HepG2 (cell line): ENCODE results near the gene CACNA1F. TPM values are rescaled to one million over a fixed set of nuclear protein-coding genes. Genes with fewer than 3 reads are reported as not detected.

Source experiments
- ATAC-seq: fragments of 200-7000 bp; cut with Tn5 transposase; 3 replicates; pipeline ENCODE4 v1.9.1; 2020; ENCODE audit warnings: mild to moderate bottlenecking, moderate library complexity
- BruUV-seq: library from RNA; stranded (reverse); fragments of 400-500 nt; replicated peaks from 2 replicates; lab custom pipeline; 2021; lab: Mats Ljungman, UMichigan
- CTCF ChIA-PET: fragments of 300-600 bp; formaldehyde crosslinking; extraction: SDS; loops from one replicate; lab custom pipeline; 2021; ENCODE audit warnings: low total read pairs, inconsistent platforms, low intra/inter-chr PET ratio; lab: Yijun Ruan, JAX
- POLR2A ChIA-PET: fragments of 350-600 bp; sonication (Branson Sonifier 250); formaldehyde crosslinking; loops from one replicate; lab custom pipeline; 2020; ENCODE audit warnings: antibody characterized with exemption, inconsistent platforms; lab: Yijun Ruan, JAX
- DNase-seq: peaks from one replicate; pipeline ENCODE4 v3.0.0-alpha.2; 2015; ENCODE audit warnings: low spot score
- FAIRE-seq: peaks from 3 replicates; lab custom pipeline; 2011; peaks lifted over from hg19 to GRCh38; lab: Jason Lieb, UNC
- H2AFZ ChIP-seq: one replicate; pipeline ENCODE4 v1.6.1; 2011; ENCODE audit warnings: low read length, inconsistent platforms
- H3K27ac ChIP-seq: fragments of 300-600 bp; 3 replicates; pipeline ENCODE4 v1.8.0; 2011; ENCODE audit warnings: mixed run types, mild to moderate bottlenecking, mixed read lengths, low read length, inconsistent platforms; ENCODE audit not compliant: insufficient read depth; ENCODE audit errors: extremely low read length
- H3K27me3 ChIP-seq, 2 experiments: fragments of 200-600 bp in 1 of 2; 2 replicates in 1 of 2; 3 replicates in 1 of 2; pipeline versions ENCODE4 v1.6.0 to v1.8.0; 2011; ENCODE audit warnings: low read length in 2 of 2, mild to moderate bottlenecking in 2 of 2, moderate library complexity in 2 of 2, inconsistent platforms in 1 of 2; ENCODE audit not compliant: insufficient read depth in 2 of 2, control insufficient read depth in 1 of 2
- H3K36me3 ChIP-seq, 2 experiments: fragments of 200-600 bp in 1 of 2; replicated peaks in 1 of 2; 2 replicates in 1 of 2; 3 replicates in 1 of 2; pipeline versions ENCODE4 v1.5.1 to v1.8.0; 2011; ENCODE audit warnings: low read length in 2 of 2, inconsistent platforms in 1 of 2; ENCODE audit not compliant: insufficient read depth in 2 of 2, control insufficient read depth in 1 of 2
- H3K4me1 ChIP-seq: 2 replicates; pipeline ENCODE4 v1.5.1; 2012; ENCODE audit warnings: low read length, inconsistent platforms; ENCODE audit not compliant: insufficient read depth
- H3K4me2 ChIP-seq: 2 replicates; pipeline ENCODE4 v1.6.0; 2011; ENCODE audit warnings: low read depth, low read length, inconsistent platforms
- H3K4me3 ChIP-seq, 3 experiments: fragments of 200-600 bp in 1 of 3; sonication (generic), shearing (Covaris generic) in 1 of 3; replicated peaks in 1 of 3; 2 replicates each; pipeline ENCODE4 v1.5.1; 2011 to 2016; ENCODE audit warnings: low read length in 3 of 3, inconsistent platforms in 2 of 3, low read depth in 2 of 3, mild to moderate bottlenecking in 2 of 3, control low read depth in 1 of 3, mixed read lengths in 1 of 3; ENCODE audit not compliant: insufficient read depth in 1 of 3
- H3K79me2 ChIP-seq: one replicate; pipeline ENCODE4 v1.6.1; 2011; ENCODE audit warnings: low read length, inconsistent platforms; ENCODE audit not compliant: insufficient read depth
- H3K9ac ChIP-seq: 2 replicates; pipeline ENCODE4 v1.6.0; 2011; ENCODE audit warnings: mild to moderate bottlenecking, low read depth, low read length, inconsistent platforms; ENCODE audit not compliant: insufficient read depth
- H3K9me3 ChIP-seq: 2 replicates; pipeline ENCODE4 v1.5.1; 2012; ENCODE audit warnings: mild to moderate bottlenecking, low read length
- H4K20me1 ChIP-seq: 2 replicates; pipeline ENCODE4 v1.6.0; 2011; ENCODE audit warnings: inconsistent platforms, mild to moderate bottlenecking, low read length, moderate library complexity; ENCODE audit not compliant: insufficient read depth
- ZNF839 ChIP-seq: sonication (generic); formaldehyde crosslinking; IDR thresholded peaks from 2 replicates; pipeline ENCODE4 v1.4.0; 2020; ENCODE audit warnings: missing genetic modification reagents, mild to moderate bottlenecking, borderline replicate concordance
- WGBS: methylation state at CpG from one replicate; pipeline ENCODE4 v1.1.6; 2017; ENCODE audit warnings: low lambda C conversion rate; 5-methylcytosine and 5-hydroxymethylcytosine counted together
- in situ Hi-C: cut with HindIII; loops from 2 replicates; pipeline ENCODE4 v1.10.0; 2017; ENCODE audit warnings: low pct_unique_long_range_greater_than_20kb; ENCODE audit not compliant: extremely low pct_ligation_motif_present
- intact Hi-C: fragments of 100-400 bp; cut with micrococcal nuclease; formaldehyde crosslinking; loops from one replicate; pipeline ENCODE4 v1.10.0; 2022; ENCODE audit not compliant: unreplicated experiment
- polyA plus RNA-seq, 8 experiments: library from polyadenylated mRNA; depleted of rRNA in 3 of 8; stranded (reverse) in 7 of 8; unstranded in 1 of 8; fragments of >200 nt; fragmentation: Illumina TruSeq in 4 of 8; extraction: Trizol in 4 of 8; gene quantifications; 2 replicates each; pipeline versions ENCODE4 v1.2.1 to v1.2.3, GENCODE V29; 2011 to 2016; ENCODE audit warnings: low read depth in 4 of 8, missing spikeins in 1 of 8, mixed read lengths in 1 of 8; ENCODE audit not compliant: insufficient read depth in 1 of 8
- total RNA-seq, 5 experiments: library from RNA; depleted of rRNA; stranded (reverse); fragments of >200 nt; fragmentation: Illumina TruSeq; extraction: Trizol; gene quantifications; 2 replicates each; pipeline ENCODE4 v1.2.3, GENCODE V29; 2016; ENCODE audit warnings: low read depth in 1 of 5
- TF ChIP-seq, protein P1 (sequence below): sonication (generic); formaldehyde crosslinking; IDR thresholded peaks from 2 replicates; pipeline ENCODE4 v1.8.0; 2022; ENCODE audit warnings: mild to moderate bottlenecking, missing genetic modification reagents, borderline replicate concordance
- TF ChIP-seq, protein P2 (sequence below): sonication (generic); formaldehyde crosslinking; conservative IDR thresholded peaks from 2 replicates; pipeline ENCODE4 v1.8.0; 2022; ENCODE audit warnings: mild to moderate bottlenecking, moderate library complexity, missing genetic modification reagents
- TF ChIP-seq, protein P3 (sequence below): sonication (generic); formaldehyde crosslinking; conservative IDR thresholded peaks from 2 replicates; pipeline ENCODE4 v1.4.0; 2020; ENCODE audit warnings: missing genetic modification reagents

The CACNA1F gene
- total and polyA plus RNA-seq, 2 of the 13 experiments (the other 11 are each of a cell fraction or from before 2014, with no cell fraction given), result 0.03 TPM; not detected in 1

DNA sequence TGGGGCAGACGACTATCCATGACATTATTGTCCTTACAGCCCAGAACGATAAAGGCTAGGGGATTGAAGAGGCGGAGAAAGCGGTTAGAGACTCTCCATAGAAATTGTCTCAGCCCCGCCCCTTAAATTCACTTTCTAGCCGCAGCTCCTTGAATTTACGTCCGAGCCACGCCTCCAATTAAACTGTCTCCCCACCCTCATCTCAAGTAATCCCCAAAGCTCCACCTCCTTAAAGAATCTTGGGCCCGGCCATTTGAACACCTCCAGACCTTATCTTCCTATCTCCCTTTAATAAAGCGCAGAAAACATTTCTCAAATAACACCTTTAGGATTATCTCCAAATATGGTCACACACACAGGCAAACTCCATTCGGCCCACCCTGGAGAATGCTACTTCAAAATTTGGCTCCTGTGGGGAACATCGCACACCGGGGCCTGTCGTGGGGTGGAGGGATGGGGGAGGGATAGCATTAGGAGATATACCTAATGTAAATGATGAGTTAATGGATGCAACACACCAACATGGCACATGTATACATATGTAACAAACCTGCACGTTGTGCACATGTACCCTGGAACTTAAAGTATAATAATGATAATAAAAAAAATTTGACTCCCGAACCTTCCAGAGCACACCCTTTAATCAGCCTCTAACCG lies 77.8 kb downstream of the CACNA1F start:
- ChIA-PET POLR2A (no interaction called here), CTCF (no interaction called here)
- H3K4me3 ChIP-seq, result no peak overlapping the region
- no peaks in the 10 kb centered on the region for H4K20me1 ChIP-seq
- BruUV-seq, result no TSS peak
- H3K36me3 ChIP-seq, result no peaks in the 10 kb centered on the region
- intact Hi-C loops (no loop called here), in situ Hi-C loops (no loop called here)
- H3K4me2 ChIP-seq, result no peak overlapping the region
- no peak for TF ChIP-seq ZNF839 (CRISPR knock-in tag)
- TF ChIP-seq, protein P1, sequence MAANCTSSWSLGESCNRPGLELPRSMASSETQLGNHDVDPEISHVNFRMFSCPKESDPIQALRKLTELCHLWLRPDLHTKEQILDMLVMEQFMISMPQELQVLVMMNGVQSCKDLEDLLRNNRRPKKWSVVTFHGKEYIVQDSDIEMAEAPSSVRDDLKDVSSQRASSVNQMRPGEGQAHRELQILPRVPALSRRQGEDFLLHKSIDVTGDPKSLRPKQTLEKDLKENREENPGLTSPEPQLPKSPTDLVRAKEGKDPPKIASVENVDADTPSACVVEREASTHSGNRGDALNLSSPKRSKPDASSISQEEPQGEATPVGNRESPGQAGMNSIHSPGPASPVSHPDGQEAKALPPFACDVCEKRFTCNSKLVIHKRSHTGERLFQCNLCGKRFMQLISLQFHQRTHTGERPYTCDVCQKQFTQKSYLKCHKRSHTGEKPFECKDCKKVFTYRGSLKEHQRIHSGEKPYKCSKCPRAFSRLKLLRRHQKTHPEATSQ (CRISPR knock-in tag), result no peak
- TF ChIP-seq, protein P2, sequence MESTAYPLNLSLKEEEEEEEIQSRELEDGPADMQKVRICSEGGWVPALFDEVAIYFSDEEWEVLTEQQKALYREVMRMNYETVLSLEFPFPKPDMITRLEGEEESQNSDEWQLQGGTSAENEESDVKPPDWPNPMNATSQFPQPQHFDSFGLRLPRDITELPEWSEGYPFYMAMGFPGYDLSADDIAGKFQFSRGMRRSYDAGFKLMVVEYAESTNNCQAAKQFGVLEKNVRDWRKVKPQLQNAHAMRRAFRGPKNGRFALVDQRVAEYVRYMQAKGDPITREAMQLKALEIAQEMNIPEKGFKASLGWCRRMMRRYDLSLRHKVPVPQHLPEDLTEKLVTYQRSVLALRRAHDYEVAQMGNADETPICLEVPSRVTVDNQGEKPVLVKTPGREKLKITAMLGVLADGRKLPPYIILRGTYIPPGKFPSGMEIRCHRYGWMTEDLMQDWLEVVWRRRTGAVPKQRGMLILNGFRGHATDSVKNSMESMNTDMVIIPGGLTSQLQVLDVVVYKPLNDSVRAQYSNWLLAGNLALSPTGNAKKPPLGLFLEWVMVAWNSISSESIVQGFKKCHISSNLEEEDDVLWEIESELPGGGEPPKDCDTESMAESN, result no peak
- TF ChIP-seq, protein P3, sequence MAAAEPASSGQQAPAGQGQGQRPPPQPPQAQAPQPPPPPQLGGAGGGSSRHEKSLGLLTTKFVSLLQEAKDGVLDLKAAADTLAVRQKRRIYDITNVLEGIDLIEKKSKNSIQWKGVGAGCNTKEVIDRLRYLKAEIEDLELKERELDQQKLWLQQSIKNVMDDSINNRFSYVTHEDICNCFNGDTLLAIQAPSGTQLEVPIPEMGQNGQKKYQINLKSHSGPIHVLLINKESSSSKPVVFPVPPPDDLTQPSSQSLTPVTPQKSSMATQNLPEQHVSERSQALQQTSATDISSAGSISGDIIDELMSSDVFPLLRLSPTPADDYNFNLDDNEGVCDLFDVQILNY (CRISPR knock-in tag), result no peak
- FAIRE-seq (no peak), DNase-seq (no peak), ATAC-seq (no peak)
- no peaks in the 10 kb centered on the region for H3K27me3 ChIP-seq
- no peaks in the 10 kb centered on the region for H3K79me2 ChIP-seq
- WGBS, result 60% methylated on average over 17 of the region's 18 CpGs
- H3K9ac ChIP-seq, result no peak overlapping the region
- H3K4me1 ChIP-seq, result no peaks in the 10 kb centered on the region
- H3K9me3 ChIP-seq, result no peaks in the 10 kb centered on the region
- H3K27ac ChIP-seq, result no peak overlapping the region
- H2AFZ ChIP-seq, result no peak overlapping the region

Other genes with a start within 250 kb of the CACNA1F start
- gene GRIPAP1, start 231.1 kb downstream of the CACNA1F start, total RNA-seq (2016; rRNA removed; fragmentation: Illumina TruSeq; extraction: Trizol), result 15.0 and 16.1 TPM in 2 replicates
- 22.6 and 24.7 TPM in 2 replicates for gene GRIPAP1, start 231.1 kb downstream of the CACNA1F start, polyA plus RNA-seq (2011; rRNA removed)
- gene TFE3, start 190.0 kb downstream of the CACNA1F start, total RNA-seq (2016; rRNA removed; fragmentation: Illumina TruSeq; extraction: Trizol), result 8.8 and 12.3 TPM in 2 replicates
- 8.3 and 13.1 TPM in 2 replicates for gene TFE3, start 190.0 kb downstream of the CACNA1F start, polyA plus RNA-seq (2011; rRNA removed)
- gene CCDC120, start 174.3 kb downstream of the CACNA1F start, total RNA-seq (2016; rRNA removed; fragmentation: Illumina TruSeq; extraction: Trizol), result 0.89 and 1.3 TPM in 2 replicates
- gene CCDC120, start 174.3 kb downstream of the CACNA1F start, polyA plus RNA-seq (2011; rRNA removed), result 3.2 and 3.7 TPM in 2 replicates
- gene PRAF2, start 159.3 kb downstream of the CACNA1F start, total RNA-seq (2016; rRNA removed; fragmentation: Illumina TruSeq; extraction: Trizol), result 0.33 TPM in 1 of 2 replicates, not detected in the other
- gene PRAF2, start 159.3 kb downstream of the CACNA1F start, polyA plus RNA-seq (2011; rRNA removed), result 2.6 and 4.3 TPM in 2 replicates
- 14.0 and 16.4 TPM in 2 replicates for gene WDR45, start 153.5 kb downstream of the CACNA1F start, total RNA-seq (2016; rRNA removed; fragmentation: Illumina TruSeq; extraction: Trizol)
- gene WDR45, start 153.5 kb downstream of the CACNA1F start, polyA plus RNA-seq (2011; rRNA removed), result 65.5 and 91.1 TPM in 2 replicates
- 18.7 and 21.5 TPM in 2 replicates for gene GPKOW, start 109.6 kb downstream of the CACNA1F start, total RNA-seq (2016; rRNA removed; fragmentation: Illumina TruSeq; extraction: Trizol)
- 22.6 and 26.2 TPM in 2 replicates for gene GPKOW, start 109.6 kb downstream of the CACNA1F start, polyA plus RNA-seq (2011; rRNA removed)
- 1.0 and 1.2 TPM in 2 replicates for gene MAGIX, start 70.6 kb downstream of the CACNA1F start, total RNA-seq (2016; rRNA removed; fragmentation: Illumina TruSeq; extraction: Trizol)
- gene MAGIX, start 70.6 kb downstream of the CACNA1F start, polyA plus RNA-seq (2011; rRNA removed), result 0.37 and 0.63 TPM in 2 replicates
- gene PLP2, start 61.4 kb downstream of the CACNA1F start, total RNA-seq (2016; rRNA removed; fragmentation: Illumina TruSeq; extraction: Trizol), result 0.18 and 0.40 TPM in 2 replicates
- 3.6 and 5.1 TPM in 2 replicates for gene PLP2, start 61.4 kb downstream of the CACNA1F start, polyA plus RNA-seq (2011; rRNA removed)
- 2.5 and 2.6 TPM in 2 replicates for gene PRICKLE3, start 47.0 kb downstream of the CACNA1F start, total RNA-seq (2016; rRNA removed; fragmentation: Illumina TruSeq; extraction: Trizol)
- 2.6 and 2.9 TPM in 2 replicates for gene PRICKLE3, start 47.0 kb downstream of the CACNA1F start, polyA plus RNA-seq (2011; rRNA removed)
- 1.7 and 2.5 TPM in 2 replicates for gene SYP, start 33.1 kb downstream of the CACNA1F start, total RNA-seq (2016; rRNA removed; fragmentation: Illumina TruSeq; extraction: Trizol)
- 2.0 and 4.4 TPM in 2 replicates for gene SYP, start 33.1 kb downstream of the CACNA1F start, polyA plus RNA-seq (2011; rRNA removed)
- 11.2 and 13.1 TPM in 2 replicates for gene CCDC22, start 2.1 kb upstream of the CACNA1F start, total RNA-seq (2016; rRNA removed; fragmentation: Illumina TruSeq; extraction: Trizol)
- gene CCDC22, start 2.1 kb upstream of the CACNA1F start, polyA plus RNA-seq (2011; rRNA removed), result 11.0 and 17.1 TPM in 2 replicates
- not detected in 2 replicates for gene FOXP3, start 31.4 kb upstream of the CACNA1F start, total RNA-seq (2016; rRNA removed; fragmentation: Illumina TruSeq; extraction: Trizol)
- 0.04 and 0.07 TPM in 2 replicates for gene FOXP3, start 31.4 kb upstream of the CACNA1F start, polyA plus RNA-seq (2011; rRNA removed)
- gene PPP1R3F, start 36.5 kb upstream of the CACNA1F start, total RNA-seq (2016; rRNA removed; fragmentation: Illumina TruSeq; extraction: Trizol), result 0.07 and 0.84 TPM in 2 replicates
- gene PPP1R3F, start 36.5 kb upstream of the CACNA1F start, polyA plus RNA-seq (2011; rRNA removed), result 0.46 and 0.82 TPM in 2 replicates
- gene GAGE10, start 70.3 kb upstream of the CACNA1F start, total RNA-seq (2016; rRNA removed; fragmentation: Illumina TruSeq; extraction: Trizol), result not detected in 2 replicates
- not detected in 2 replicates for gene GAGE10, start 70.3 kb upstream of the CACNA1F start, polyA plus RNA-seq (2011; rRNA removed)
- gene GAGE12J, start 88.7 kb upstream of the CACNA1F start, total RNA-seq (2016; rRNA removed; fragmentation: Illumina TruSeq; extraction: Trizol), result not detected in 2 replicates
- gene GAGE12J, start 88.7 kb upstream of the CACNA1F start, polyA plus RNA-seq (2011; rRNA removed), result not detected in 2 replicates
- gene GAGE13, start 98.2 kb upstream of the CACNA1F start, total RNA-seq (2016; rRNA removed; fragmentation: Illumina TruSeq; extraction: Trizol), result not detected in 2 replicates
- gene GAGE13, start 98.2 kb upstream of the CACNA1F start, polyA plus RNA-seq (2011; rRNA removed), result not detected in 2 replicates